GM18867 (cell line): Measurements from ENCODE around the gene CPLX3.
A peak's percentile ranks its signal among the peaks of the same experiment; 100 is the strongest.

ENCODE experiments used
- ATAC-seq: cut with Tn5 transposase; IDR thresholded peaks from one replicate; pipeline ENCODE4 v1.9.1; 2021; ENCODE audit warnings: mild to moderate bottlenecking, moderate library complexity; ENCODE audit not compliant: unreplicated experiment

The CPLX3 gene

DNA sequence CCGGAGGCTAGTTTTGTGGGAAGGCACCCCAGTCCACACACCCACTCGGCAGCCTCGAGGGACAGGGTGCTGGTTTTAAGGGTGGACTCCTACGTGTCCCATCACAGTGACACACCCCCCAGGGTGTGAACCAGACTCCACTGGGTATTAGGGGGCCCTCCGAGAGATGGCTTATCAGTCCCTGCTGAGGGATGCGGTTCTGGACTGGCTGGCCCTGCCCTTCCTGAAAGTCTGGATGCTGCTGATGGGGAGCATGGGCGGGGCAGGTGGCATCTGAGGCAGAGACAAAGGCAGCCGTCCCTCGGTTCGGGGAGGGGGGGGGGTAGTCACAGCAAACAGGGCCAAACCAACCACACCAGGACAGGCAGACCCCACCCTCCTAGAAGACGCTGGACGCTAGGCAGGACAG is 17.5 kb downstream of the CPLX3 start:
- no peak for ATAC-seq

DNA sequence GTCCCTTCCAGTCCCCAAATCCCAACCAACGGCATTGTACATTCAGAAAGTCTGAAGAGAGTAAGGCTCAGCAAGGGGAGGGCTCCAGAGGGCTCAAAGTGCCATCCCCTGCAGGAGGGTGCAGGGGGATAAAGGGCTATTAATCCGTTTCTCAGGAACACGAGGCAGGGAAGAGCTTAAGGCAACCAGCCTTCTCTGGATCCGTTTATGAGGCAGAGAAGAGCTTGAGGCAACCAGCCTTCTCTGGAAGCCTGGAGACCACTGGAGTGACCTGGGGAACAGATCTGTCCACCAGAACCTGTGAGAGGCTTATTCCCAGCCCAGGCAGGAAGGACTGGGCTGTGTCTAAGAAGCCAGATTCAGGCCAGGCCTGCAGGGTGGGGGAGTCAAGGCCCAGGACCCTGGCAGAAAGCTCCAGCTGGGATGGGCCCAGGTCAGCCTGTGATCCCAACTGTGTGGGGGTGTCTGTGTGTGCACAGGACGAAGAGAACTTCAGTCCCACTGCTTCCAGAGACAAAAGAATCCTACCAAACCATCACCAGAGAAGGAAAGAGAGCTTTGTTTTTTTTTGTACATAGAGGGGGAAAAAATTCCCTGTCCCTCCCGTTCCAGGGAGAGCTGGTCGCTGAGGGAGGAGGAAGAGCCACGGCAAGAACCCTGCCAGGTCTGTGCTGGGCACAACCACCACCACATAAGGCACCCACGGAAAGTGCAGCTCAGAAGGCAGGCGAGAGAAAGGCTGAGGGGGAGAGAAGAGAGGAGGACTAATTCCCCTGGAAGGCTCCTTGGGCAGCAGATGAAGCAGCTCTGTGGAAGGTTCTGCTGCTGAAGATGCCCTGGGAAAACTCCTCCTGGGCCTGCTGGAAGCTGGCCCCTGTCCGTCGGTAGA is 18.1 kb downstream of the CPLX3 start:
- no peak for ATAC-seq

DNA sequence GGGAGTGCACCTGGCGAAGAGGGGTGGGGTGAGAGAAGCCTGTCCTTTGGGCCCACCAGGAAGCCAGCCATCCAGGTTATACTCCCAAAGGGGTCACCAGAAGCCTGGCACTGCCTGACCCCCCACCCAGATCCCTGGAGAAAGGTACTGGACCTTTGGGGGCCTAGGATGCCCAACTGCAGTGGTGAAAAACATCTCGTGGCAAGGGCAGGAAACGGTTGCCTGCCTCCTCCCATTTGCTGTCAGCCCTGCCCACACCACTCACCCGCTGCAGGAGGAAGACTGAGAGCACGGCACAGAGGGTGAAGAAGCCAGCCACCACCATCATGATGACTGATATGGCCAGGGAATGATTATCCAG is 18.8 kb downstream of the CPLX3 start:
- ATAC-seq: no peak

DNA sequence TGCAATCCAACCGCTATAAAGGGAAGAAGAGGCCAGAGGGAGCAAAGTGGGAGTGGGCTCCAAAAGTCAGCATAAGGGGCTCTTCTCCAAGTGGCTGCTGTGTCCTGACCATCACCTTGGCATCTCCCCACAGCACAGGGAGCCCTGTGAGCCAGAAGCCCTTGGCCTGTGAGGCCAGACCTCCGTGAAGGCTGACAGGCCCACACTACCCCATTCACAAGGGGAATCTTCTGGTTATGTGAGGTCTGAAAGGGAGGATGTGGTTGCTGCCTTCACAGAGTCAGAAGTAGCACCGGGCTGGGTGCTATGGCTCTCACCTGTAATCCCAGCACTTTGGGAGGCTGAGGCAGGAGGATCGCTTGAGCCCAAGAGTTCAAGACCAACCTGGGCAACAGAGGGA is 19.2 kb downstream of the CPLX3 start:
- ATAC-seq: no peak

DNA sequence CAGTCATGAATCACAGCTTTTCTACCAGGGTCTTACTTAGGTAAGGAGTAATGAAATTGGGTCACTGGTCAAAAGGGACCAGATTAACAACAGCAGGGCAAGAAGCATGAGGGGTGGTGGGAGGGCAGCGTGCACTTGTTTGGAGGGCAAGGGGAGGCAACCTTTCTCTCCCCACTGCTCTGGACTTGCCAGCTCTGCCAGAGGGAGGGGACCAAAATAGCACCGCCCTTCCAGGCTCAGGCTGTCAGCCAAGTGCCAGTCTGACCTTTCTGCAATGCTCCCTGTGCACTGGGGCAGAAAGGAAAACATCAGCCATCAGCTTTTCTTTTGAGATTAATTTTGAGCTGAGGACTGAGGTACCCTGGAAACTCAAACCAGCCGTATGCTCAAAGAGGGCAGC is 21.0 kb downstream of the CPLX3 start:
- ATAC-seq: no peak

DNA sequence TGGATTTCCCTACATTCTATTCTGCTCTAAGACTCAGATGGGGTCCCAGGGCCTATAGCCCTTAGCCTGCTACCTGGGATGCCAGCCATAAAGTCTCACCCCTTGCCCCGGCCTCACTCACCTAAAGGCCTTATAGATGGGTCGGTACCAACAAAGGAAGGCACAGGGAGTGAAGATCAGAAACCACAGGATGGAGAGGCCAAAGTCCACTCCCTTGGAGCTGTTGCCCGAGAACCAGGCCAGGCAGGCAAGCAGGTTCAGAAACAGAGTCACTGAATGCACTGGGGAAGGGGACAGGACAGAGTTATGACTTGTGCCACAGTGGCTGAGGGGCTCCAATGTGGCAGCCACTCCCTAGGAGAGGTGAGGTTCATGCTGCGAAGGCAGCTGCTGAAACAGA is 24.0 kb downstream of the CPLX3 start:
- no peak for ATAC-seq

DNA sequence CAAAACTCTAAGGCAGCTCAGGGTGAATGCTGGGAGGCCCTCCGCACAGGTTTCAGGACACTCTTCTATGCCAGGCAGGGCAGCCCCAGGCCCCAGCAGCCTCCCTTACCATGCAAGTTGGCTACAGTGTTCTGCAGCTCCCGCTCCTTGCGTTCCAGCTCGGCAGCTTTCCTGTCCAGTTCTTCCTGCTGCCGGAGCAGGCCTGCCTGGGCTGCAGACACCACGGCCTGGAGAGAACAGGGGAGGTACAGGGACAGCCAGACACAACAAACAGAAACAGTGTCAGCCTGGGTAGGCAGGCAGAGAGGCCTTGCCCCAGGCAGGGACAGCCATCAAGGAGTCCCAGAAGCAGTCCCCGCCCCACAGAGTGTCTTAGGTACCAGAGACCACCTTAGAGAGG is 25.5 kb downstream of the CPLX3 start:
- ATAC-seq: no peak

DNA sequence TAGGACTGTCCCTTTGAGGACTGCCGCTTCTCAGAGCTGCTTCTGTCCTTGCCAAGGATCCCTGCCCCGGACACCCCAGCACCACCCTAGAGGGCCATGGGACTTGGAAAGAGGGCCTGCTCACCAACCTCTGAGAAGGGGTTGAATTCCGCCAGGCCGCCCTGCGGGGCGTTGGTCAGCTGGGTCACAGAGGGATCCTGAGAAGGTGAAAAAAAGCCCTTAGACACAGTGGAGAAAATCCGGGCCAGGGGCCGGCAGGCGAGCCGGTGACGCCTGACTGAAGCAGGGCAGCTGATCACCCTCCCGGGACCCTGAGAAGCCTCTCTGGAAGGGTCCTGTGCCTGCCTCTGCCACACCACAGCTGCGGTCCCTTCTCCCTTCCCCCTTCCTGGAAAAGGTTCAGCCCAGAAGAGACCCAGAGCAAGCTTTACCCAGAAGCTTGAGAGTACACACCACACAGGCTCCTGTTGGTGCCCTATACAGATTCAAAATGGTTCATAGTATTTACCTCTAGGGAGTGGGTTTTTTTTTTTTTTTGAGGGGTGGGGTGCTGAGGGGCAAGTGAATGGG is 28.1 kb downstream of the CPLX3 start:
- ATAC-seq: no peak

DNA sequence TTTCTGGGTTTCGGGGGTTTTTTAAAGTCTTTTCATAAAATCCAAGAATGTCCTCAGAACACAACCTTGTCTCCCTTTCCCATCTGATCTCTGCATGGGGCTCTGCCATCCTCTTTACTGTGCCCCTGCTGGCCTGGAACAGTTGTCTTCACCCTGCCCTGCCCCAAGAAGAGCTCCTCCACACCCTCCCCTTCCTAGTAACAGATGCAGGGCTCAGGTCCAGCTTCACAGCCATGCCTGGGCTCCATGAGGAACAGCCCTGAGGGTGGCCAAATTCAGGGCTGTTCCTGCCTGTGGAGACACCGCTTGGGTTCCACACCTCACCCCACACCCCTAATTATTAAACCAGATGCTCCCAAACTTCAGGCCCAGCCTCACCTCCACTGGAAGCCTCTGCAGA is 29.4 kb downstream of the CPLX3 start:
- ATAC-seq: no peak

DNA sequence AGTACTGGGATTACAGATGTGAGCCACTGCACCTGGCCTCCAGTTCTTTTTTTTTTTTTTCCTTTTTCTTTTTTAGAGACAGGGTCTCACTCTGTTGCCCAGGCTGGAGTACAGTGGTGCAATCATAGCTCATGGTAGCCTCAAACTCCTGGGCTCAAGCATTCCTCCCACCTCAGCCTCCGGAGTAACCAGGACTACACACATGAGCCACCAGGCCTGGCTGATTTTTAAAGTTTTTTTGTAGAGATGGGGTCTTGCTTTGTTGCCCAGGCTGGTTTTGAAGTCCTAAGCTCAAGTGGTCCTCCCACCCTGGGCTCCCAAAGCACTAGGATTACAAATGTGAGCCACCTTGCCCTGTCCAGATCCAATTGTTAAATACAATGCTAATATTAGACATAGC is 30.1 kb downstream of the CPLX3 start:
- no peak for ATAC-seq

DNA sequence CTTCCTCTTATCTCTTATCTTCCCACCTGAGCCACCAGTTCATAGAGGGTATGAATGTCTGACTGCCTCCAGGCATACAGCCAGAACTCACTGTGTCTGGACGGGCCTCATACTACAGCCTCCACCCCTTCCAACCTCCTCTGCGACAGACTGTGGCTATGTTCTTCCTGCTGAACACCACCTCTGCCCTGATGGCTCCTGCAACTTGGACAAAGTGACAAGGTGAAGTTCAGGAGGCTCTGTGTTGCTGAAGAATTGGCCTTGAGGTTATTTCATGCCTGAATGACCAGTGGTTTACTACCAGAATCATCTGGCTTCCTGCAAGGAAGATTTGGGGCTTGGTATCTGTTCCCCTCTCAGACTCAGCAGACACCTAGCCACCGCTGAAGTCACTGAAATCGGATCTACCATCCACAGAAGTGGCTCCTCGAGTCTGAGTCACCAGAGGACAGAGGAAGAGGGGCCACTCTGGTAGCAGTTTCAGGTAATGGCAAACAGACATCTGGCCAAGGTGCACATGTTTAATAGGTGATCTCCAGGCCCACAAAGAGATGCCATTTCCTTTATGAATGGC is 30.7 kb downstream of the CPLX3 start:
- peak; percentile 72 for ATAC-seq

DNA sequence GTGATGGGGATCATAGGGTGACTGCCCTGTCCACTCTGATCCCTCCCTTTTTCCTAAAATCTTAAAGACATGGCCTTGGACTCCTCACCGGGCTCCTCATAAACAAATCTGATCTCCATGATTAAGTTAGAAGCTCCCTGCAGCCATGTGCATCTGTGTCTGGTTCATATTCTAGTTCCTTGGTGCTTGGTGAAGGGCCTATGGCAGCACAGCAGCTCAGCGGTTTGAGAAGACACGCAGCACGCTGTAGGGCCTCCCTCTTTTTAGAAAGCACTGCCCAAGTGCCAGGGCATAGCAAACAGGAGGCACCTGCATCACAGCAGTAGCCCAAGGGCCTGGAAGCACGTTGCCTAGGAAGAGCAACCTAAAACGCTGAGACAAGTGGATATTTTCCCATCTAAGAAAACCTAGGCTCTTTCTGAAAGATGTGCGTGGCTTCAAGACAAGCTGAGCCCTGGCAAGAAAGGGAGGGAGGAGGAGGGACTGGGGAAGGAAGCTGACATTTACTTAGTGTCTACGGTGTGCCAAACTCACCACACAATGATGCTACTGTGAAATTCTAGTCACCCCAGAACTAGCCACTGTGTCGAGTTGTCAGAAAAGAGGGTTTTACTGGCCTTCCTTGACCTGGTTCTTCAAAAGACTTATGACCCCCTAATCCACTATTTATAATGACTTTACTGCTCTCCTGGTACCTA is 31.4 kb downstream of the CPLX3 start:
- ATAC-seq: peak; percentile 35

DNA sequence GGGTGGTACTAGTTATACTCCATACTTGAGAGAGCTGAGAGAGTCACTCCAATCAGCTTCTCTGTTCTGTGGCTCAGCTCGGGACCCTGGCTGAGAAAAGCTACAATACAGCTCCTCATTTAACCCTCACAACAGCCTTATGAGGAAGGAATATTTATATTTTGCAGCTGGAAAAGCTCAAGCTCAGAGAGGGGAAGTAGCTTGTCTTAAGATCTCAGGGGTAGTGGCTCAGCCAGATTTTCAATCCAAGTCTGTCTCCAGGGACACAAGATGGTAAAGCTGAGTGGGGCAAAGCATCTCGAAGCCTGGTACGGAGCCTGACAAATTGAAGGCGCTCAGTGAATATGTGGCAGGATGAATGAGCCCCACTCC is 31.9 kb downstream of the CPLX3 start:
- ATAC-seq: no peak

DNA sequence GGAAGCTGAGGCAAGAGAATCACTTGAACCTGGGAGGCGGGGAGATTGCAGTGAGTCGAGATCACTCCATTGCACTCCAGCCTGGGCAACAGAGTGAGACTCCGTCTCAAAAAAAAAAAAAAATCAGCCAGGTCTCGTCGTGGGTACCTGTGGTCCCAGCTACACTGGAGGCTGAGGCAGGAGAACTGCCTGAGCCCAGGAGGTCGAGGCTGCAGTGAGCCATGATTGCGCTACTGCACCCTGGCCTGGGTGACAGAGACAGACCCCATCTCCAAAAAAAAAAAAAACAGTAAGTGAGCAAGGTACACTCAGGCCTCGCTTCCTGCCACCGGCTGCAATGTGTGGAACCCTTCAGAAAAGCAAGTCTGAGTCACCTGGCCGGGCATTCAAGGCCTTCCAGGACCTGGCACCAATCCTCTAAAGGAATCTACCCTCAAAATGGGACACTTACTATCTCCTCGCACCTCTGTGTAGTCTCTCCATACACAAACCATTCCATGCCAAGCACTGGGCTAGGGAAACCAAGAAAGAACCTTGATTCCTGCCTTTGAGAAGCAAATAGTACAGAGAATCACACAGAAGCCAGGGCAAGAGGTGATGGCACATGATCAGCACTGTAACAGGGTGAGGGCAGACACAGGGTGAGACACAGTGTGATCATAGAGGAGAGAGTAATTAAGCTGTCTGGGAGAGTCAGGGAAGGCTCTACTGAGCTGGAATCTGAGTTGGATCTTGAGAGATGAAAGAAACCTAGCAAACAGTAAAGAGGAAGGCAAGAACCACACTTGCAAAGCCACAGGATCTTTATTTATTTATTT is 37.0 kb downstream of the CPLX3 start:
- ATAC-seq: no peak

DNA sequence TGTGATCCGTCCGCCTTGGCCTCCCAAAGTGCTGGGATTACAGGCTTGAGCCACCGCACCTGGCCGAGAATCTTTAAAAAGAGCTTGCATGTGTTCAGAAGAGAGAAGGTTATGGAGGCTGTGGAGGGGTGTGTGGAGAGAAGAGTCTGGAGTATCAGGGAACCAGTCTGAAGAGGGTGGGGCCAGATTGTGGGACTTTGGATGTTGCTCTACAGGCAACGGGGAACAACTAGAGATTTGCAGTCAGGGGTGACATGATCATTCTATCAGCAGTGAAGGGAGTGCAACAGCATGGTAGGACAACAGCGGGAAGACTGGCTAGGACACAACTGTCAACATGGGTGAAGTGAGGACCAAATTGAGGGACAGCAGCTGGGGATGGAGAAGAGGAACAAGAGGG is 37.9 kb downstream of the CPLX3 start:
- ATAC-seq: no peak

DNA sequence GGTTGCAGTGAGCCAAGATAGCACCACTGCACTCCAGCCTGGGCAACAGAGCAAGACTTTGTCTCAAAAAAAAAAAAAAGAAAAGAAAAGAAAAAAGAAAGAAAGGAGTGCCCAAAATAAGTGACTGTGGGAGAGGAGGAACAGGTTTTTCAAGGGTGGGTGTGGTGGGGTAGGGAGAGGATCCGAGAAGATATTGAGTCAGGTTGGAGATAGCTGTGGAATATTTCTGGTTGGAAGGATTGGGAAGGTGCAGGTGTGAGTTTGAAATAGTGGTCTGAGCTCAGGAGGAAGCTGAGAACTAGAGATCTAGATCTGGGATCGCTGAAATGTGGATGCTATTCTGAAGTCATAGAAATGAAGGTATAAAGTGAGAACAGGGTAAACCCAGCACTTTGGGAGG is 38.9 kb downstream of the CPLX3 start:
- ATAC-seq: no peak

DNA sequence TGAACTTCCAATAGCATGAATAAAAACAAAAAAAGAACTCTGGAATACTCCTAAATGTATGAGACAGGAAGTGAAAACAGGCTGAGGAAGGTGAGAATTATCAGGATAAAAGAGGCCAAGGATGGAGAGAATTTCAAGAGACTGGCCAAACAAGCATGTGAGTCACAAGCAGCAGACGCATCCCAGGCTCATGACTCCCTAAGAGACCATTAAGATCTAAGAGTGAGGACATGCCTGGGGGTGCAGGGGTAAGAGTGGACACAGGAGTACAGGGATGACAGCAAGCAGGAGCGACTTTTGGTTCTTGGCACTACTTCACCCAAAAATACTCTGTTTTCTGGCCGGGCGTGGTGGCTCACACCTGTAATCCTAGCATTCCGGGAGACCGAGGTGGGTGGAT is 39.7 kb downstream of the CPLX3 start:
- ATAC-seq: no peak

DNA sequence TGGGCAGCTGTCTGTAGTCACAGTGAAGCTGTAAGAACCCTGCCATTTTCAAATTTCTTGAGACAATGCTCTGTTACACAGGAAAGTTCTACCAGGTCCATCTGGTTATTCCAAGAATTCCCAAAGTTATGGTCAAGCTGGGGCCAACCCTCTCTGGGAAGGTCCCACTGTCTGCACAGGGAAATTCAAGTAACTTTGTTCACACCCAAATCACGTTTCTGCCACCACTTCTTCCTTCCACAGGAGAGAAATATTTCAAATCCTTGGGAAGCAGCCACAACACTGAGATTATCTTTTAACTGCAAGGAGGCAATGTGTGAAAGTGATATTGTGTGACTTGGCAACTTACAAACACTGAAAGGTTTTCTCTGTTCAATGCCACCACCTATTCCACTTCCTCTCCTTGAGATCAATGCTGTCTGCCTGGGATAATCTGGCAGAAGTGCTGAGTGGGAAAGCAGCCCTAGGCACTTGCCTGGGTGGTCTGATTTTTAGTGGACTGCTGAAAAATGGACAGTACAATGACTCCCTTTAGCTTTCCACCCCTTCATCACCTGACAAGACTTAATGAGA is 41.1 kb downstream of the CPLX3 start:
- no peak for ATAC-seq

DNA sequence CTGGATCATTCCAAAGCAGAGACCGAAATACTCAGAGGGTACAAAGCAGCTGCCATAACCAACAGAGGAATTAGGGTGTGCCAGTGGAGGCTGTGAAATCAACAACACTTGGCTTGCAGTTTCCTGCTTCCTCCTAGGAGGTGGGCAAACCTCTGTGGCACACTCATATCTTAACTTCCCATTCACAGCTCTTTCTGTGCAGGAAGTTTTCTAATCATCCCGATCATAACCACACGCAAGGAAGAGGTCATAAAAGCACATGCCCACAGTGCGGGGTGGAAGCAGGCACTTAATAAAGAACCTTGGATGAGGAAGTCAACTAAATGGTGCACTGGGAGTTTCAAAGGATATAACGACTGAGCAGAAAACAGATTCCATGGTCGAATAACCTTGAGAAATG is 41.6 kb downstream of the CPLX3 start:
- ATAC-seq: no peak

DNA sequence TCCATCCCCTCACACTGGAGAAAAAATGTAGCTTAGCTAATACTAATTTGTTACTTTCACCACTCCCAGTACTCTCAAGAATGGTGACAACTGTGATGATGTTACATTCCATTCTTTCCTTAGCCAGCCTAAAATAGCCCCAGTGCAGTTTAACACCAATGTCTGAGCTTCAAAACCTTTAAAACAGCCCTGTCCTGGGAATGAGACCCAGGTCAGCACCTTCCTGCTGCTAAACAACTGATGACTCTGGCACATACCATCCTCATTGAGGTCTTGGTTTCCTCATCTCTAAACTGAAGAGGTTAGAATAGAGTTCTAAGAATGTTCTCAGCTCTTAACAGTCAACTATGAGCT is 42.9 kb downstream of the CPLX3 start:
- ATAC-seq: no peak
